NCI-H2081 treated with DMSO at 0.1 percent for 48 hours (cell line): Measurements from ENCODE around the gene KRT17.

Experiments
- DNase-seq: peaks from one replicate; lab custom pipeline; 2025; lab: John Stamatoyannopoulos, UW

The KRT17 gene

DNA sequence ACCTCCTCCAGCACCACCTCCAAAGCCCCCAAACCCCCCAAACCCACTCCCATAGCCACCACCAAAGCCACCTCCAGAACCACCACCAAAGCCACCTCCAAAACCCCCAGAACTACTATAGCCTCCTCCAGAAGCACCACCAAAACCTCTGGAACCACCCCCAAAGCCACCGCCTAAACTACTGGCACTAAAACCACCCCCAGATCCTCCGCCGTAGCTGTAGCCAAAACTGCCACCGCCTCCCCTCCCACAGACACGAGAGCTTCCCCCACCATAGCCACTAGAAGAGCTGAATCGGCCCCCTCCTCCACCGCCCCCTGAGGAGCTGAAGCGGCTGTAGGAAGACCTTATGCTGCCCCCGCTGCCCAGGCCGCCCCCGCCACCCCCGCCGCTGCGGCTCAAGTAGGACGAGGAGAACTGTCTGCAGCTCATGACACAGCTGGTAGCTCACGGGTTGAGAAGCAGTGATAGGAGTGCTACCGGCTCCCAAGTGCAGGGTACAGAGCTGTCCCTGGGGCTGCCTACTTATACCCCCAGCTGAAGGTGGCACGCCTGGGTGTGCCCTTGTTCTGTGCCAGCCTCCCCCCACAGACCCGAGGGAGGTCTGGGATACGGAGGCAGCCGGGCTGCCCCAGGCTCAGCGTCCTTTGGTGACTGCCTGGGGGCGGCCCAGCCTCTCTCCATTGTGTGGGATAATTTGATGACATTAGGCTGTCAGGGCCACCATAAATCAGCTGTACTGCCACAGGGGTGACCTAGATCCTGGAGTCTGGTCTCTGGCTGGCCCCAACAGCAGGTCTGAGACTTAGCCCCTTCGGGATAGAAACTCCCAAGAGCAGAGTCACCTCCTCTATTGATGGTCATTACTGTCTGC lies 52.6 kb downstream of the KRT17 start, which contains the start of gene KRT9:
Gene KRT9 (minus strand): TSS at position 499 of the 874 bp plus-strand sequence. CDS start 67 bp downstream, at position 432.
- no peak for DNase-seq
